C4-2B (cell line): ENCODE data around the gene GABRR1.

ENCODE experiments used
- H3K27ac ChIP-seq: fragments of 450-650 bp; 2 replicates; pipeline ENCODE4 v1.5.1; 2017
- ZFX ChIP-seq: fragments of 450-650 bp; IDR thresholded peaks from 2 replicates; pipeline ENCODE4 v1.6.1; 2017
- TF ChIP-seq, protein P1 (sequence below): fragments of 450-650 bp; conservative IDR thresholded peaks from 2 replicates; pipeline ENCODE4 v1.5.1; 2017; ENCODE audit warnings: mild to moderate bottlenecking

GABRR1 gene

GRCh38 chr6:89204096-89204495, 13.1 kb downstream of the GABRR1 start:
- TF ChIP-seq, protein P1, sequence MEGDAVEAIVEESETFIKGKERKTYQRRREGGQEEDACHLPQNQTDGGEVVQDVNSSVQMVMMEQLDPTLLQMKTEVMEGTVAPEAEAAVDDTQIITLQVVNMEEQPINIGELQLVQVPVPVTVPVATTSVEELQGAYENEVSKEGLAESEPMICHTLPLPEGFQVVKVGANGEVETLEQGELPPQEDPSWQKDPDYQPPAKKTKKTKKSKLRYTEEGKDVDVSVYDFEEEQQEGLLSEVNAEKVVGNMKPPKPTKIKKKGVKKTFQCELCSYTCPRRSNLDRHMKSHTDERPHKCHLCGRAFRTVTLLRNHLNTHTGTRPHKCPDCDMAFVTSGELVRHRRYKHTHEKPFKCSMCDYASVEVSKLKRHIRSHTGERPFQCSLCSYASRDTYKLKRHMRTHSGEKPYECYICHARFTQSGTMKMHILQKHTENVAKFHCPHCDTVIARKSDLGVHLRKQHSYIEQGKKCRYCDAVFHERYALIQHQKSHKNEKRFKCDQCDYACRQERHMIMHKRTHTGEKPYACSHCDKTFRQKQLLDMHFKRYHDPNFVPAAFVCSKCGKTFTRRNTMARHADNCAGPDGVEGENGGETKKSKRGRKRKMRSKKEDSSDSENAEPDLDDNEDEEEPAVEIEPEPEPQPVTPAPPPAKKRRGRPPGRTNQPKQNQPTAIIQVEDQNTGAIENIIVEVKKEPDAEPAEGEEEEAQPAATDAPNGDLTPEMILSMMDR = no peak
- TF ChIP-seq ZFX = no peak

GRCh38 chr6:89200706-89201215, 16.4 kb downstream of the GABRR1 start:
- H3K27ac ChIP-seq = no peak overlapping the region
- TF ChIP-seq, protein P1 = no peak

More at GRCh38 chr6:89204096-89204495, 13.1 kb downstream of the GABRR1 start:
- no peak overlapping the region for H3K27ac ChIP-seq

GRCh38 chr6:89199579-89199978, 17.6 kb downstream of the GABRR1 start:
- no peak overlapping the region for H3K27ac ChIP-seq
- TF ChIP-seq ZFX = no peak
- TF ChIP-seq, protein P1 = no peak

DNA sequence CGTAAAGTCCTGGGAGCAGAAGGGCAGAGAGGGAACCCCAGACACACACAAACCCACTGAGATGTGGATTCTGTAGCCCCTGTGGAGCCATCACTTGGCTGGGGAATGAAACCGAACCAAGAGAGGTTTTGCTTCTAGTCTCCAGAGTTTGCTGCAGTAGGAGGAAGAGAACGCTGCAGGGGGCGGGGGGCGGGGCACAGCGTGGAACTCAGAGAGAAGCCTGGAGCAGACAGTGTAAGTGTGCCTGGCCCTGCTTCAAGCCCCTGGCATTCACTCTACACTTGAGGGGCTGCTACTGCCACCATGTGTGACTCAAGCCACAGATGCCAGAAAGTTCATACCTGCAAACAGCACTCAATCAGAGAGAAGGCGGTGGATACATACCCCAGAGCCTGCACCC, 18.9 kb downstream of the GABRR1 start:
- TF ChIP-seq, protein P1 = no peak
- TF ChIP-seq ZFX = no peak
- H3K27ac ChIP-seq = no peak overlapping the region

DNA sequence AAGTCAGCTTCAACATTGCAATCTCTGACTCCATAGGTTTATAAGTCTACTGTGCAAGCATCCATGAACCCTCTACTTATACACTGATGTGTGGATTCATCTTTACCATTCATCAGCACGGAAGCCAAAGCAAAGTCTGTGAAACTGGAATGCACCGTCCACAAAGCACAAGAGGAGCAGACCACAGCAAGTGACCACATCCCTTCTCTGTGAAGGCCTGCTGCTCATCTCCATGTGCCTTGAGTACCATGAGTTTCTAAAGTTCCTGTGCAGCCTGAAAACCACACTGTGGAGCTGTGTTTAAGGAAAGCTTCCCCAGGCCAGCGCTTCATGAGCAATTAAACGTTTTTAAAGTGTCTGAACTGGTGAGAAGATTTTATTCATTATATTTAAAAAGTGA, 20.0 kb downstream of the GABRR1 start:
- no peak for TF ChIP-seq ZFX
- TF ChIP-seq, protein P1 = no peak
- no peak overlapping the region for H3K27ac ChIP-seq

GRCh38 chr6:89194559-89194958, 22.6 kb downstream of the GABRR1 start:
- no peak for TF ChIP-seq ZFX
- TF ChIP-seq, protein P1 = no peak
- no peak overlapping the region for H3K27ac ChIP-seq

DNA sequence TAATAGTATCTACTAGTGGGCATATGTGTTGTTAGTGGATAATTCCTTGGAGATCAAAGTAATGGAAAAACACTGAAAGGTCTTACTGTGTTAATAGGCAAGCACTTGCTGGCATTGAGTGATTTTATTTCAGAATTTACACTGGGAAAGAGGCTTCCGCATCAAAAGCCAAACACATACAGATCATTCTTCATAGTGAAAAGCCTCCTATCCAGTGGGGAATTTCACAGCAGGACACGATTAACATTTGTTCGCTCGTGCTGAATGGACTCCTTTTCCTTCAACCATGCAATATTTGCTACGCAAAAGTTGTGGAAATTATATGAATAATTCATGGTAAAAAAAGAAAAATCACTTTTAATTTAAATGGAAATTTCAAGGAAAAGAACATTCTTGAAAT, 26.4 kb downstream of the GABRR1 start:
- TF ChIP-seq, protein P1 = no peak
- TF ChIP-seq ZFX = no peak
- H3K27ac ChIP-seq = no peak overlapping the region
